Retinal pigment epithelial cell (primary cell): Measurements from ENCODE around the gene FBXL2.
A peak's percentile ranks its signal among the peaks of the same experiment; 100 is the strongest.

Experiments
- DNase-seq: peaks from one replicate; pipeline ENCODE4 v3.0.0-alpha.2; 2010; ENCODE audit warnings: low read depth
- H3K4me3 ChIP-seq: 2 replicates; pipeline ENCODE4 v1.5.1; 2011; ENCODE audit warnings: mild to moderate bottlenecking, low read length, control low read depth, moderate library complexity
- CTCF ChIP-seq: conservative IDR thresholded peaks from 2 replicates; pipeline ENCODE4 v1.5.1; 2011; ENCODE audit warnings: low read depth, low read length, control low read depth, inconsistent platforms

The FBXL2 gene

GRCh38 chr3:33313331-33313730, 36.1 kb downstream of the FBXL2 start:
- no peak for TF ChIP-seq CTCF
- no peak for DNase-seq
- H3K4me3 ChIP-seq, result no peak overlapping the region

- no peak overlapping the region for H3K4me3 ChIP-seq
- DNase-seq, result no peak
- TF ChIP-seq CTCF, result no peak
Observed at GRCh38 chr3:33314993-33315392, 37.8 kb downstream of the FBXL2 start.

GRCh38 chr3:33315826-33316225, 38.6 kb downstream of the FBXL2 start:
- no peak for TF ChIP-seq CTCF
- DNase-seq, result no peak
- H3K4me3 ChIP-seq, result no peak overlapping the region

GRCh38 chr3:33317963-33318709, 40.9 kb downstream of the FBXL2 start:
- H3K4me3 ChIP-seq, result no peak overlapping the region
- no peak for TF ChIP-seq CTCF
- no peak for DNase-seq

- peak; percentile 43 for TF ChIP-seq CTCF
- no peak for DNase-seq
Observed at GRCh38 chr3:33318710-33319380, 41.6 kb downstream of the FBXL2 start.

GRCh38 chr3:33322412-33322811, 45.2 kb downstream of the FBXL2 start:
- H3K4me3 ChIP-seq, result no peak overlapping the region
- TF ChIP-seq CTCF, result no peak
- no peak for DNase-seq

More at GRCh38 chr3:33318710-33319380, 41.6 kb downstream of the FBXL2 start:
- no peak overlapping the region for H3K4me3 ChIP-seq

GRCh38 chr3:33331414-33331813, 54.2 kb downstream of the FBXL2 start:
- DNase-seq, result no peak
- H3K4me3 ChIP-seq, result no peak overlapping the region
- no peak for TF ChIP-seq CTCF
